ENCODE measurements around the gene PDE11A. TPM values are rescaled to one million over a fixed set of nuclear protein-coding genes. Genes with fewer than 3 reads are reported as not detected.

Gene PDE11A
- total RNA-seq, 1 donor, result under 0.01 TPM

DNA sequence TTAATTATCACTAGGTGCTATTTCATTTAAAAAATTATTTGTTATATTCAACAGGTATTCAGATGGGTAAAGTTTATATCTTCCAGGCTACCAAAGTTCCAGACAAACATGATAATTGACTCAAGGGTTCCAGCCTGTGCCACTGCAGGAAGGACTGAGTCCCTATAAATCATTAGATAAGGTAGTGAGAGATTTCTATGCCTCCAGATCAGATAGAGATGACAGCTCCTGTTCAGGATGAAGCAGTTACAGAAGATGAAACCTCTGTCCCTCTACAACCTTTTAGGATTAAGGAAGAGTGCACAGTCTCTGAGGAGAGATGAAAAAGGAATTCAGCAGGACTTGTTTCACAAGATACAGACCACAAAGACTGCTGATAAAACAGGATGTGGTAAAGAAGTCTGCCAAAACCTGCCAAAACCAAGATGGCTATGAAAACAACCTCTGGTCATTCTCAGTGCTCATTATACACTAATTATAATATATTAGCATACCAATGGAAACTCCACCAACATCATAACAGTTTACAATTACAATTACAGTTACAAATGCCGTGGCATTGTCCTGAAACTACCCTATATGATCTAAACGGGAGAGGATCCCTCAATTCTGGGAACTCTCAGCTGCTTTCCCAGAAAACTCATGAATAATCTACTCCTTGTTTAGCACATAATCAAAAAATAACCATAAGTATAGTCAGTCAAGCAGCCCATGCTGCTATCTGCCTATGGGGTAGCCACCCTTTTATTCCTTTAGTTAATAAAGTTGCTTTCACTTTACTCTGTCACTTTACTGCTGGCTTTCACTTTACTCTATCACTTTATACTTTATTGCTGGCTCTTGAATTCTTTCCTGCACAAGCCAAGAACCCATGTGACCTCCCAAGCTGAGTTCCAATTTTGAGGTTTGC lies 288.5 kb downstream of the PDE11A start:
- Histone ChIP-seq H3K4me3 (ENCODE audit: low read length) (no peak overlapping the region), H3K27me3 (ENCODE audit: insufficient read depth, low read length) (no peaks in the 10 kb centered on the region), H3K4me1 (ENCODE audit: insufficient read depth, low read length) (peaks cover 15% of the 10 kb centered on the region), H3K9me3 (ENCODE audit: low read depth, low read length) (no peaks in the 10 kb centered on the region)

- H3K4me1 ChIP-seq (ENCODE audit: insufficient read depth, low read length), result peaks cover 15% of the 10 kb centered on the region
Observed at GRCh38 chr2:177783091-177783490, 289.5 kb downstream of the PDE11A start.

GRCh38 chr2:177782613-177783012 lies 290.0 kb downstream of the PDE11A start:
- Histone ChIP-seq H3K4me3 (ENCODE audit: low read length) (no peak overlapping the region), H3K9me3 (ENCODE audit: low read depth, low read length) (no peaks in the 10 kb centered on the region)

More at GRCh38 chr2:177783091-177783490, 289.5 kb downstream of the PDE11A start:
- H3K4me3 ChIP-seq (ENCODE audit: low read length), result no peak overlapping the region
- no peaks in the 10 kb centered on the region for H3K9me3 ChIP-seq (ENCODE audit: low read depth, low read length)
- H3K27me3 ChIP-seq (ENCODE audit: insufficient read depth, low read length), result no peaks in the 10 kb centered on the region

GRCh38 chr2:177778472-177778871 lies 294.1 kb downstream of the PDE11A start:
- H3K9me3 ChIP-seq (ENCODE audit: low read depth, low read length), result no peaks in the 10 kb centered on the region
- H3K4me3 ChIP-seq (ENCODE audit: low read length), result no peak overlapping the region
- H3K27me3 ChIP-seq (ENCODE audit: insufficient read depth, low read length), result no peaks in the 10 kb centered on the region
- no peaks in the 10 kb centered on the region for H3K4me1 ChIP-seq (ENCODE audit: insufficient read depth, low read length)

More at GRCh38 chr2:177782613-177783012, 290.0 kb downstream of the PDE11A start:
- no peaks in the 10 kb centered on the region for H3K27me3 ChIP-seq (ENCODE audit: insufficient read depth, low read length)
- H3K4me1 ChIP-seq (ENCODE audit: insufficient read depth, low read length), result peaks cover 15% of the 10 kb centered on the region

DNA sequence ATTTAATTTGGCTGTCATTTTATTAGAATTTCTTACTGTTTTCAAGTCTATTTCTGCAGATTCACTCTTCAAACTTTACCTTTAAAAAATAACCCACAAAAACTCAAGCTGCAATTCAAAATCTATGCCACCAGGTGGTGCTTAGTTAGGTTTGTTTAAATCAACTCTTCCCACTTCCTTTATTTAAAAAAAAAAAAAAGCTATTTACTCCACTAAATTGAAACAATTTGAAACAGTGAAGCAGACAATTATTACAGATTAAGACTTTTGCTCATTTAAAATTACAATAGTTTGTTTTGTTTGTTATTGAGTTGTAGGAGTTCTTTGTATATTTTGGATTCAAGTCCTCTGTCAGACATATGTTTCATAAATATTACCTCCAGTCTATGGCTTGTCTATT lies 300.0 kb downstream of the PDE11A start:
- H3K9me3 ChIP-seq (ENCODE audit: low read depth, low read length), result no peaks in the 10 kb centered on the region
- H3K27me3 ChIP-seq (ENCODE audit: insufficient read depth, low read length), result no peaks in the 10 kb centered on the region
- no peak overlapping the region for H3K4me3 ChIP-seq (ENCODE audit: low read length)
- H3K4me1 ChIP-seq (ENCODE audit: insufficient read depth, low read length), result no peaks in the 10 kb centered on the region

DNA sequence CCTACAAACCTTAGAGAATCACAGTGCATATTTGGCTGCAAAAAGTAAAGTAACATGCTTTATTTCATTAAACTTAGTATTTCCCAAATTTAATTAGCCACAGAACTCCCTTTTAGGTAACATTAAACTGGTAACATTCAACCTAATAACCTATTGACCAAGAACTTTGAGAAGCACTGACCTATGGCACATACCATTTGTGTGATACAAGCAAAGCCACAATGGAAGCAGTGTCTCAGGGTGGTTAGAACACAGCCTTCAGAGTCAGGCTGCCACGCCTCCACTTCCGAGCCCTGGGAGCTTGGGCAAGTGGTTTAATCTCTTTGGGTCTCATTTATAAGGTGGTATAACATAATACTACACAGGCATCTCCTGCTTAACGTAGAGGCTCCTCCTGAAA lies 301.4 kb downstream of the PDE11A start:
- H3K27me3 ChIP-seq (ENCODE audit: insufficient read depth, low read length), result no peaks in the 10 kb centered on the region
- no peaks in the 10 kb centered on the region for H3K4me1 ChIP-seq (ENCODE audit: insufficient read depth, low read length)
- no peak overlapping the region for H3K4me3 ChIP-seq (ENCODE audit: low read length)
- no peaks in the 10 kb centered on the region for H3K9me3 ChIP-seq (ENCODE audit: low read depth, low read length)

DNA sequence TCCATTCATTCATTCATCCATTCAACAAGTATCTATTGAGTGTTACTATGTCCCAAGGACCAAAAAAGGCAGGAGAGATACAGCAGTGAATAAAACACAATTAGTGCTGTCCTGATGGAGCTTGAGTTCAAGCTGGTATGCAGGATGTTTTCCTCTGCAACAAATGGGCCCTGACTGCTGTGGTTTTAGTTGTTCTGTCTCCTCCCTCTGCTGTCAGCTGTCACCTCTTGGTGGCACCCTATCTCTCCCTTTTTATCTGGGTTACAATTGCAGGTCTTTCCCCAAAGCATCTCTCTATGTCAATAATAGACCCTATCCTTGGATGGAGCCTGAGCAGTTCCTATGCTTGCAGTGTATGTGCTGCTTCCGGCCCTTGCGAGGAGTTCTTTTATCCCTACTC lies 304.8 kb downstream of the PDE11A start:
- Histone ChIP-seq H3K4me1 (ENCODE audit: insufficient read depth, low read length) (peaks cover 3% of the 10 kb centered on the region), H3K27me3 (ENCODE audit: insufficient read depth, low read length) (no peaks in the 10 kb centered on the region)

GRCh38 chr2:177765698-177766097 lies 306.9 kb downstream of the PDE11A start:
- Histone ChIP-seq H3K27me3 (ENCODE audit: insufficient read depth, low read length) (no peaks in the 10 kb centered on the region), H3K4me1 (ENCODE audit: insufficient read depth, low read length) (peaks cover 3% of the 10 kb centered on the region), H3K4me3 (ENCODE audit: low read length) (no peak overlapping the region), H3K9me3 (ENCODE audit: low read depth, low read length) (no peaks in the 10 kb centered on the region)

More for the DNA sequence above, 304.8 kb downstream of the PDE11A start:
- Histone ChIP-seq H3K9me3 (ENCODE audit: low read depth, low read length) (no peaks in the 10 kb centered on the region), H3K4me3 (ENCODE audit: low read length) (no peak overlapping the region)

GRCh38 chr2:177763531-177764265 lies 308.9 kb downstream of the PDE11A start:
- H3K4me1 ChIP-seq (ENCODE audit: insufficient read depth, low read length), result peaks cover 3% of the 10 kb centered on the region
- H3K9me3 ChIP-seq (ENCODE audit: low read depth, low read length), result no peaks in the 10 kb centered on the region
- H3K4me3 ChIP-seq (ENCODE audit: low read length), result no peak overlapping the region
- H3K27me3 ChIP-seq (ENCODE audit: insufficient read depth, low read length), result no peaks in the 10 kb centered on the region

DNA sequence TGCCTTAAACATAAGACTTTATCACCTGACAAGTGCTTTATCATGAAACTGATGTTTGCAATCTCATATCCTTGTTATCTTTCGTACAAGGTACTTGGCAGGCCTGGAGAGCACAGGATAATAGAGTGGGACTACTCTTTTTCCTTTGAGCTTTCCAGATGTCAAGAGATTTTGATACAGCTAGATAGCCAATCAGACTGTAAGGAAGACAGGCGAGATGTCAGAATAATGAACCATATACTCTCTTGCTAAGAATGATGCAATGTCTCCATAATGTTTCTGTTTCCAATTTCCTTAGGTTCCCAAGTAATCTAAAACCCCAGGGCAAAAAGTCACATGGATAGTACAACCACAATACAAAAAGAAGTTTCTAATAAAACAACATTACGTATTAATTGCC lies 313.1 kb downstream of the PDE11A start:
- H3K4me1 ChIP-seq (ENCODE audit: insufficient read depth, low read length), result peaks cover 3% of the 10 kb centered on the region
- no peaks in the 10 kb centered on the region for H3K27me3 ChIP-seq (ENCODE audit: insufficient read depth, low read length)
- H3K9me3 ChIP-seq (ENCODE audit: low read depth, low read length), result no peaks in the 10 kb centered on the region
- H3K4me3 ChIP-seq (ENCODE audit: low read length), result no peak overlapping the region

DNA sequence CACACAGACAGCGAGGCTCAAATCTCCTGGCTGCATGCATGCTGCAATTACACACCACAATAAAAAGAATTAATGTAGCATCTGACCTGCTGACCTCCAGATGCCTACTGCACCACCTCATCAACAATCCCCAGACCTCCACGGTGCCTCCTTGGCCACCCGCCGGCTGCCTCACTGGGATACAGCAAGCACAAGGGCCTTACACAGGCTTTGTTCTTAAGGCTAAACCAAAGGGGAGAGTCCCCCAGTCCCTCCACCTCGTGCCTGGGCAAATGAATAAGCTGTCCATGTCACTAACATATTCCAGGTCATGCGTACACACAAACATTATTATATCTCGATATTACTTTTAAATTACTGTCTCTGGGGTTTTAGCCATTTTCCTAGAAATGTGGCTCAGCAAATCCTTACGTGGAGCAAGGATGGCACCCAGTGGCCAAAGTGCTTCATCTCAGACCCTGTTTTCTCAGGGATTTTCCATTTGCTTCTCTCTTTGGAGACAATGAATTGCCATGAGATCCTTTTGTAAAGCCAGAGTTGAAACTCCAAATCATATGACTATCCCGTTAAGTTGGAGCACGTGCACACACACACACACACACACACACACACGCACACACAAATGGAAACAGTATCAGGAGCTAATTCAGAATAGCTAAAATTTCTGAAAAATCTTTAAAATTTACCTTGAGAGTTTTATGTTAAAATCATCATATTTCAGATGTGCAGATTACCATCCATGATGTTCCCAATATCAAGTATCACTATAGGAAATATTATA lies 313.8 kb downstream of the PDE11A start:
- peaks cover 6% of the 10 kb centered on the region for H3K4me1 ChIP-seq (ENCODE audit: insufficient read depth, low read length)
- H3K27me3 ChIP-seq (ENCODE audit: insufficient read depth, low read length), result no peaks in the 10 kb centered on the region
- no peak overlapping the region for H3K4me3 ChIP-seq (ENCODE audit: low read length)
- no peaks in the 10 kb centered on the region for H3K9me3 ChIP-seq (ENCODE audit: low read depth, low read length)

GRCh38 chr2:177756336-177756735 lies 316.2 kb downstream of the PDE11A start:
- H3K9me3 ChIP-seq (ENCODE audit: low read depth, low read length), result no peaks in the 10 kb centered on the region
- no peak overlapping the region for H3K4me3 ChIP-seq (ENCODE audit: low read length)
- no peaks in the 10 kb centered on the region for H3K27me3 ChIP-seq (ENCODE audit: insufficient read depth, low read length)
- peaks cover 3% of the 10 kb centered on the region for H3K4me1 ChIP-seq (ENCODE audit: insufficient read depth, low read length)

- no peaks in the 10 kb centered on the region for H3K27me3 ChIP-seq (ENCODE audit: insufficient read depth, low read length)
- no peak overlapping the region for H3K4me3 ChIP-seq (ENCODE audit: low read length)
- no peaks in the 10 kb centered on the region for H3K9me3 ChIP-seq (ENCODE audit: low read depth, low read length)
Observed at GRCh38 chr2:177754492-177754873, 318.1 kb downstream of the PDE11A start.

DNA sequence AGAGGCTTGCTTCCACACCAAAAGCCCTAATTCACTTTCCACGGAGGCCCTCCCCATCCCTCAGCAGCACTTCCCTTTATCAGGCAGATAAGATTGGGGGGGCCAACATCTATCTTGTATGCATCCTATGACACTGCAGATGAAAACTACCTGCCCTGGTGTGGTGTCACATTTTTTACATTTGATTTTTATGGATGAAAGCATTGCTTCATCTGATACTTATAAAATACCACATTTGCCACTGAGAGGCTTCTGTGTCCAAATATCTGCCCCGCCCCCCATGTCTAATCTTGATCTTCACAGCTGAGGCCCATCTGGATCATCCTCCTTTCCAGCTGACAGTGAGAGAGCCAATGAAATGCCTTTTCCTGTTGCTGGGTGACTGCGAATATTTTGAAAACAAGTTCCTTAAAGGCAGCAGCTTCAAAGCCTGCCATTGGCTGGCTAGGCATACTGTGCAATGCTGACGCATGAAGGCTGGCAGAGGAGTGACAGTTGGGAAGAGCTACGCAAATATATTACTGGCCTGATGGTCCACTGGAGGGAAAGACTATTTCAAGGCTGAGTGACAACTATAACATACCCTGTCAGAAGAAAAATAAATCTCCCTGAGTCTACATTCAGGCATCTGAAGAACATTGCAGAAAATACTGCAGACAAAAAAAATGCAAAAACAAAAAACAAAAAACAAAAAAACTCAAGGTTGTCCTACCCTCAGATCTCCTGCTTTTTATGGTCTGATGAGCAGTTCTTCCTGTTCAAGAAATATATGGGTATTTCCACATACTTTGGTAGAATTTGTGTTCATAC lies 318.7 kb downstream of the PDE11A start:
- no peak overlapping the region for H3K4me3 ChIP-seq (ENCODE audit: low read length)
- H3K27me3 ChIP-seq (ENCODE audit: insufficient read depth, low read length), result no peaks in the 10 kb centered on the region
- peaks cover 3% of the 10 kb centered on the region for H3K4me1 ChIP-seq (ENCODE audit: insufficient read depth, low read length)
- no peaks in the 10 kb centered on the region for H3K9me3 ChIP-seq (ENCODE audit: low read depth, low read length)

More at GRCh38 chr2:177754492-177754873, 318.1 kb downstream of the PDE11A start:
- peaks cover 3% of the 10 kb centered on the region for H3K4me1 ChIP-seq (ENCODE audit: insufficient read depth, low read length)
